Lower leg skin (tissue), 3 donors: ENCODE measurements around the gene SMAP1.

ENCODE experiments used
- POLR2A ChIP-seq, 2 donors: fragments of 450-650 bp; IDR thresholded peaks; one replicate each; pipeline ENCODE4 v1.6.1; 2016 to 2017; ENCODE audit warnings: antibody characterized with exemption in 2 of 2, mild to moderate bottlenecking in 1 of 2, moderate library complexity in 1 of 2
- TF ChIP-seq, protein P1 (sequence below), 3 donors: fragments of 450-650 bp; IDR thresholded peaks; one replicate each; pipeline ENCODE4 v1.5.1; 2016; ENCODE audit warnings: antibody characterized with exemption in 3 of 3, mild to moderate bottlenecking in 3 of 3, moderate library complexity in 2 of 3

DNA sequence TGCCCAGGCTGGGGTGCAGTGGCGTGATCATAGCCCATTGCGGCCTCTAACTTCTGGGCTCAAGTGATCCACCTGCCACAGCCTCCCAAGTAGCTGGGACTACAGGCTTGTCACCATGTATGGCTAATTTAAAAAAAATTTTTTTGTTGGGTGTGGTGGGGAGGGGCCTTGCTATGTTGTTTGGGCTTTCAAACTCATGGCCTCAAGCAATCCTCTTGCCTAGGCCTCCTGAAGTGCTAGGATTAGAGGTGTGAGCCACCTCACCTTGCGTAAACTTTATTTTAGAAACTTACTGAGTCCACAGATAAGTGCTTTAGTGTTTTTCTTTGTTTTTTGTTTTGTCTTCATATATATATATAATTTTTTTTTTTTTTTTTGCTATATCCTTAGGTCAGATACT is 9.1 kb downstream of the SMAP1 start:
- TF ChIP-seq POLR2A (IDR thresholded peaks at IDR 0.05), result no peak
- TF ChIP-seq, protein P1, sequence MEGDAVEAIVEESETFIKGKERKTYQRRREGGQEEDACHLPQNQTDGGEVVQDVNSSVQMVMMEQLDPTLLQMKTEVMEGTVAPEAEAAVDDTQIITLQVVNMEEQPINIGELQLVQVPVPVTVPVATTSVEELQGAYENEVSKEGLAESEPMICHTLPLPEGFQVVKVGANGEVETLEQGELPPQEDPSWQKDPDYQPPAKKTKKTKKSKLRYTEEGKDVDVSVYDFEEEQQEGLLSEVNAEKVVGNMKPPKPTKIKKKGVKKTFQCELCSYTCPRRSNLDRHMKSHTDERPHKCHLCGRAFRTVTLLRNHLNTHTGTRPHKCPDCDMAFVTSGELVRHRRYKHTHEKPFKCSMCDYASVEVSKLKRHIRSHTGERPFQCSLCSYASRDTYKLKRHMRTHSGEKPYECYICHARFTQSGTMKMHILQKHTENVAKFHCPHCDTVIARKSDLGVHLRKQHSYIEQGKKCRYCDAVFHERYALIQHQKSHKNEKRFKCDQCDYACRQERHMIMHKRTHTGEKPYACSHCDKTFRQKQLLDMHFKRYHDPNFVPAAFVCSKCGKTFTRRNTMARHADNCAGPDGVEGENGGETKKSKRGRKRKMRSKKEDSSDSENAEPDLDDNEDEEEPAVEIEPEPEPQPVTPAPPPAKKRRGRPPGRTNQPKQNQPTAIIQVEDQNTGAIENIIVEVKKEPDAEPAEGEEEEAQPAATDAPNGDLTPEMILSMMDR (IDR thresholded peaks at IDR 0.05), result no peak
